ENCODE data around the gene CTDNEP1. TPM values are rescaled to one million over a fixed set of nuclear protein-coding genes. Genes with fewer than 3 reads are reported as not detected.
A peak's percentile ranks its signal among the peaks of the same experiment; 100 is the strongest.

CTDNEP1 gene
- total RNA-seq, 1 donor from 2014 or later: 165 TPM

GRCh38 chr17:7232114-7232513 is 19.4 kb downstream of the CTDNEP1 start:
- intact Hi-C loops (cut with micrococcal nuclease): no loop called here
- peak overlapping the region; percentile 29 for H3K4me3 Mint-ChIP-seq
- H3K36me3 Mint-ChIP-seq (ENCODE audit: low read depth): peaks cover 66% of the 10 kb centered on the region
- DNase-seq (no peak), ATAC-seq (ENCODE audit: low read depth) (no peak)
- peaks cover 46% of the 10 kb centered on the region for H3K4me1 Mint-ChIP-seq
- no peak for TF ChIP-seq CTCF (IDR thresholded peaks at IDR 0.05)
- ChIA-PET CTCF (interaction anchor here (1.0 kb wide), 1 partner anchor 11 kb away, joined by 3 read pairs; no protein-coding TSS in a partner anchor), POLR2A (interaction anchor here (0.7 to 15.0 kb wide), 2 partner anchors 10 to 32 kb away, joined by 5 to 245 read pairs; partner anchors contain the start of genes ACADVL and DLG4)
- H3K27ac Mint-ChIP-seq: no peak overlapping the region
- no peaks in the 10 kb centered on the region for H3K27me3 Mint-ChIP-seq
- no peaks in the 10 kb centered on the region for H3K9me3 Mint-ChIP-seq

GRCh38 chr17:7229504-7229903 is 22.0 kb downstream of the CTDNEP1 start:
- ChIA-PET POLR2A (interaction anchor here (15.0 kb wide), 1 partner anchor 7 kb away, joined by 245 read pairs; the partner anchor contains the start of genes ACADVL and DLG4), CTCF (no interaction called here)
- DNase-seq: no peak
- H3K9me3 Mint-ChIP-seq: no peaks in the 10 kb centered on the region
- peaks cover 24% of the 10 kb centered on the region for H3K4me1 Mint-ChIP-seq
- no peak for ATAC-seq (ENCODE audit: low read depth)
- H3K4me3 Mint-ChIP-seq: no peak overlapping the region
- intact Hi-C loops (cut with micrococcal nuclease): no loop called here
- H3K36me3 Mint-ChIP-seq (ENCODE audit: low read depth): peaks cover 64% of the 10 kb centered on the region
- H3K27ac Mint-ChIP-seq: no peak overlapping the region
- no peaks in the 10 kb centered on the region for H3K27me3 Mint-ChIP-seq
- no peak for TF ChIP-seq CTCF (IDR thresholded peaks at IDR 0.05)

- H3K9me3 Mint-ChIP-seq: no peaks in the 10 kb centered on the region
- H3K27ac Mint-ChIP-seq: no peak overlapping the region
- intact Hi-C loops (cut with micrococcal nuclease): no loop called here
- DNase-seq: no peak
- peaks cover 22% of the 10 kb centered on the region for H3K4me1 Mint-ChIP-seq
- peaks cover 64% of the 10 kb centered on the region for H3K36me3 Mint-ChIP-seq (ENCODE audit: low read depth)
- H3K27me3 Mint-ChIP-seq: no peaks in the 10 kb centered on the region
- POLR2A ChIA-PET: no interaction called here
- no peak for ATAC-seq (ENCODE audit: low read depth)
- CTCF ChIA-PET: no interaction called here
- H3K4me3 Mint-ChIP-seq: no peak overlapping the region
- TF ChIP-seq CTCF (IDR thresholded peaks at IDR 0.05): no peak
These were observed 22.6 kb downstream of the CTDNEP1 start for GRCh38 chr17:7228920-7229319.

DNA sequence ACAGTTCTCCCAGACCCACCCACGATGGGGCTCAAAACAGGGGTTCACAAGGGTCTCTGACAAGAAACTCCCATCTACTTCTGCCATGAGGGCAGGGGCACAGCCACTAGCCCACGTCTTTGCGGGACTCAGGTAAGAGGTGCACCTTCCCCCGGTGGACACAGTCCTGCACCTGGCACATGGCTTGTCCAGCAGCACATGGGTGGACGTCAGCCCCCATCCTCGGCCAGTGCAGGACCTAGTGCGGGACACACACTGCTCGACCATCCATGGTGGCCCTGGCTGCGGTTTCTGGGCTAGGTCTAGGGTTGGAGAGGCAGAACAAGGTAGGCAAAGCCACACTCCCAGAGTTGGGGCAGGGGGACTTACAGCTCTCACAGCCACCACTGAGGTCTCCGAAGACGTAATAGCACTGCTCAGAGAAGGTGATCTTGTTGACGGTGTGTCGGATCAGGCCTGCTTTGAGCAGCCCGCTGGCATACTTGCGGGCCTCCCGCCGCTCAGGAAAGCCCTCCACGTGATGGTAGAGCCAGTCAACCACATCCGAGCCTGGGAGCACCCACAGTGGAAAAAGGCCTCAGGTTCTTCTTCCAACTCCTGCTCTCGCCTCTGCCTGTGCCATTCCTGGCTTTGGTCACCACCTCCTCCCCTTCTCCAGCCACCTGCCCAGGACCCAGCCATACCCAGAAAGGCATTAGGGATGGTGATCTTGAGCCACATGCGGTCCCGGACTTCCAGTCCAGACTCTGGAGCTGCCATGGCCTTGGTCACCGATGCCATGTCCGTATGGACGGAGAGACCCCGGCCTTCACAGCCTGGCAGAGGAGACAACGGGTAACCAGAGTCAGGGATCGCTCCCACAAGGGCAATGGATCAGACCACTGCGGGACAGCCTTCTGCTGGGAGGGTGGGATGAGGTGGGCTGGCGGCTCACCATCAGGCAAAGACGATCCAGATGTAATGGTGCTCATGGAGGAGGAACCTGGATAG is 24.5 kb downstream of the CTDNEP1 start:
- Mint-ChIP-seq H3K4me1 (peaks cover 4% of the 10 kb centered on the region), H3K9me3 (no peaks in the 10 kb centered on the region), H3K4me3 (no peak overlapping the region), H3K27me3 (no peaks in the 10 kb centered on the region), H3K36me3 (ENCODE audit: low read depth) (peaks cover 79% of the 10 kb centered on the region), H3K27ac (no peak overlapping the region)
- ChIA-PET CTCF (no interaction called here), POLR2A (interaction anchor here (0.6 to 10.5 kb wide), 2 partner anchors 10 to 460 kb away, joined by 3 to 245 read pairs; partner anchors contain the start of genes DVL2, GABARAP, PHF23 and TP53)
- ATAC-seq (ENCODE audit: low read depth) (no peak), DNase-seq (no peak)
- no peak for TF ChIP-seq CTCF (IDR thresholded peaks at IDR 0.05)
- intact Hi-C loops (cut with micrococcal nuclease): no loop called here

DNA sequence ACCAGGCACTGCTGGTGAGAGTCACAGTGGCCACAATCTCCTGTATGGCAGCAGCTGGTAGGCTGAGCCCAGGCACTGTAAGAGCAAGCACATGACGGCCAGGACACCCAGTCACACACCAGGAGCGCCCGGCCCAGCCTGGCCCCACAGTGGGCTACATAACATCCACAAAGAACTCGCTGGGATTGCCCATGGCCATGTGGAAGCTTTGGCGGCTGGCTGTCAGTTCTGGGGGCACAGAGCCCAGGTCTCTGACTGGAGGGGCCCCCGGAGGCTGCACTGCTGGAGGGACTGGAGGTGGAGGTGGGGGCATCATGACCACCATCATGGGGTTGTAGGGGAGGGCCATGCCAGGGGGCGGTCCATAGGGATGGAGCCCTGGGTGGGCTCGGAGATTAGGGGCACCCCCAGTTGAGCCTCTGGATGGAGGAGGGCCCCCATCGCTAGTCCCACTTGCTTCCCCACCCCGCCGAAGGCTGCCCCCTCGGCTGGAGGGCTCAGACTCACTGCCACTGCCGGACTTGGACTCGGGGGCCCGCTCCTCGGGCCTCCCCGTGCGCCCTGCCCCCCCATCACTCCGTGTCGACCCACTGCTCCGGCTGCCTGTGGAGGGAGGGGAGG is 25.7 kb downstream of the CTDNEP1 start:
- POLR2A ChIA-PET: interaction anchor here (10.5 kb wide), 1 partner anchor 11 kb away, joined by 245 read pairs; the partner anchor contains the start of genes DVL2, GABARAP and PHF23
- H3K4me3 Mint-ChIP-seq: no peak overlapping the region
- CTCF ChIA-PET: no interaction called here
- H3K9me3 Mint-ChIP-seq: no peaks in the 10 kb centered on the region
- intact Hi-C loops (cut with micrococcal nuclease): no loop called here
- peaks cover 85% of the 10 kb centered on the region for H3K36me3 Mint-ChIP-seq (ENCODE audit: low read depth)
- ATAC-seq (ENCODE audit: low read depth) (no peak), DNase-seq (no peak)
- H3K27ac Mint-ChIP-seq: no peak overlapping the region
- TF ChIP-seq CTCF (IDR thresholded peaks at IDR 0.05): no peak
- H3K27me3 Mint-ChIP-seq: no peaks in the 10 kb centered on the region
- H3K4me1 Mint-ChIP-seq: peaks cover 8% of the 10 kb centered on the region

All from activated B cell treated with CpG ODN at 0.5 μM for 24 hours (primary cell).